Amygdala (tissue), 56 donors: ENCODE data around the gene DKC1.
"Not testable (repeated sequence)": the region's sequence is repeated elsewhere in the genome, so short reads cannot be mapped to it uniquely, and the experiment has no call there.

Experiments used
- DNase-seq, 56 donors: peaks; one replicate each; lab custom pipeline; 2025; lab: John Stamatoyannopoulos, UW

DKC1 gene

GRCh38 chrX:154815274-154815818 lies 52.7 kb downstream of the DKC1 start:
- no peak for DNase-seq

- DNase-seq: not testable (repeated sequence)
These were observed 53.7 kb downstream of the DKC1 start for GRCh38 chrX:154816326-154816898.

GRCh38 chrX:154817048-154817618 lies 54.5 kb downstream of the DKC1 start:
- not testable (repeated sequence) for DNase-seq

GRCh38 chrX:154818916-154819770 lies 56.5 kb downstream of the DKC1 start:
- DNase-seq: no peak

GRCh38 chrX:154819771-154820341 lies 57.2 kb downstream of the DKC1 start:
- DNase-seq: no peak

GRCh38 chrX:154821523-154821922 lies 58.9 kb downstream of the DKC1 start:
- no peak for DNase-seq

- no peak for DNase-seq
These were observed 59.4 kb downstream of the DKC1 start for GRCh38 chrX:154822029-154822428.

- DNase-seq: no peak
These were observed 62.0 kb downstream of the DKC1 start for GRCh38 chrX:154824638-154825037.

- DNase-seq: not testable (repeated sequence)
These were observed 62.9 kb downstream of the DKC1 start for GRCh38 chrX:154825586-154825985.
